Measurements from ENCODE around the gene BAD.
A peak's percentile ranks its signal among the peaks of the same experiment; 100 is the strongest.
"Not testable (repeated sequence)": the region's sequence is repeated elsewhere in the genome, so short reads cannot be mapped to it uniquely, and the experiment has no call there.

Gene BAD

GRCh38 chr11:64315667-64316526 is 31.4 kb upstream of the BAD start:
- DNase-seq (ENCODE audit: low read depth in 2 of 3, low spot score in 2 of 3), result not testable (repeated sequence)

GRCh38 chr11:64314805-64315561 is 30.5 kb upstream of the BAD start:
- DNase-seq (ENCODE audit: low read depth in 2 of 3, low spot score in 2 of 3), result no peak

- DNase-seq (ENCODE audit: low read depth in 2 of 3, low spot score in 2 of 3), result no peak
Measured at GRCh38 chr11:64314146-64314804, 29.8 kb upstream of the BAD start.

- DNase-seq (ENCODE audit: low read depth in 2 of 3, low spot score in 2 of 3), result no peak
Measured at GRCh38 chr11:64313491-64314145, 29.2 kb upstream of the BAD start.

- no peak for DNase-seq (ENCODE audit: low read depth in 2 of 3, low spot score in 2 of 3)
Measured at GRCh38 chr11:64312947-64313346, 28.5 kb upstream of the BAD start.

- DNase-seq (ENCODE audit: low read depth in 2 of 3, low spot score in 2 of 3), result not testable (repeated sequence)
Measured at GRCh38 chr11:64307795-64308194, 23.3 kb upstream of the BAD start.

GRCh38 chr11:64306876-64307622 is 22.6 kb upstream of the BAD start:
- no peak for DNase-seq (ENCODE audit: low read depth in 2 of 3, low spot score in 2 of 3)

- no peak for DNase-seq (ENCODE audit: low read depth in 2 of 3, low spot score in 2 of 3)
Measured at GRCh38 chr11:64306563-64306875, 22.1 kb upstream of the BAD start.

GRCh38 chr11:64305691-64306562 is 21.5 kb upstream of the BAD start:
- peak in 2 of 3 experiments; percentile 40 to 41 for DNase-seq (ENCODE audit: low read depth in 2 of 3, low spot score in 2 of 3)

- peak; percentile 98 to 100 (median 99) for DNase-seq (ENCODE audit: low read depth in 2 of 3, low spot score in 2 of 3)
Measured at GRCh38 chr11:64305075-64305690, 20.7 kb upstream of the BAD start, which contains the start of gene ESRRA. Gene ESRRA (plus strand): TSS chr11:64305524. CDS start chr11:64307180, 1,656 bp downstream.

- DNase-seq (ENCODE audit: low read depth in 2 of 3, low spot score in 2 of 3), result peak; percentile 84 to 98 (median 97)
Measured at GRCh38 chr11:64304316-64305072, 20.0 kb upstream of the BAD start.

GRCh38 chr11:64304032-64304315 is 19.5 kb upstream of the BAD start:
- DNase-seq (ENCODE audit: low read depth in 2 of 3, low spot score in 2 of 3), result no peak

GRCh38 chr11:64303109-64304031 is 18.9 kb upstream of the BAD start:
- DNase-seq (ENCODE audit: low read depth in 2 of 3, low spot score in 2 of 3), result no peak

GRCh38 chr11:64299847-64300648 is 15.6 kb upstream of the BAD start, which contains the start of gene CATSPERZ:
Gene CATSPERZ (plus strand): TSS chr11:64300358. CDS start chr11:64300411, 53 bp downstream.
- DNase-seq (ENCODE audit: low read depth in 2 of 3, low spot score in 2 of 3), result no peak

- DNase-seq (ENCODE audit: low read depth in 2 of 3, low spot score in 2 of 3), result no peak
Measured at GRCh38 chr11:64298966-64299846, 14.7 kb upstream of the BAD start.

Data from activated CD8-positive, alpha-beta memory T cell treated with anti-CD3 and anti-CD28 coated beads for 48 hours (primary cell).